ENCODE data around the gene SEBOX.

Gene SEBOX

GRCh38 chr17:28370744-28371103 lies 5.7 kb upstream of the SEBOX start:
- no peaks in the 10 kb centered on the region for H3K27me3 ChIP-seq (ENCODE audit: insufficient read depth, low read length, poor library complexity, severe bottlenecking)
- no peaks in the 10 kb centered on the region for H3K9me3 ChIP-seq (ENCODE audit: insufficient read depth, low read depth, low read length)
- TF ChIP-seq CTCF (conservative IDR thresholded peaks at IDR 0.05; ENCODE audit: low read length) (no peak), EZH2phosphoT487 (IDR thresholded peaks at IDR 0.05; ENCODE audit: borderline replicate concordance) (no peak)
- no peak overlapping the region for H3K9ac ChIP-seq (ENCODE audit: low read depth, low read length, poor library complexity, severe bottlenecking)
- no peaks in the 10 kb centered on the region for H3K79me2 ChIP-seq (ENCODE audit: insufficient read depth, low read length)
- no peaks in the 10 kb centered on the region for H3K36me3 ChIP-seq (ENCODE audit: insufficient read depth, low read length)
- no peaks in the 10 kb centered on the region for H4K20me1 ChIP-seq (ENCODE audit: insufficient read depth, low read length, poor library complexity, severe bottlenecking)
- no peaks in the 10 kb centered on the region for H3K4me1 ChIP-seq (ENCODE audit: insufficient read depth, low read length, poor library complexity, severe bottlenecking)
- H3K4me3 ChIP-seq (ENCODE audit: low read length, poor library complexity, severe bottlenecking) = peak overlapping the region; percentile 26
- H2AFZ ChIP-seq (ENCODE audit: low read length) = no peak overlapping the region; the same call in 1 of the 2 replicates
- H3K9me2 ChIP-seq (replicated peaks; ENCODE audit: low read depth, low read length) = no peaks in the 10 kb centered on the region
- H3F3A ChIP-seq (ENCODE audit: low read depth) = 0 out of 2 replicates have a peak, but pooled peaks cover 2% of the 10 kb centered on the region
- peak overlapping the region; percentile 29 for H3K4me2 ChIP-seq (ENCODE audit: low read depth, low read length, poor library complexity, severe bottlenecking)

GRCh38 chr17:28370035-28370743 lies 5.2 kb upstream of the SEBOX start, which contains the start of gene VTN:
Gene VTN, minus strand, starts transcription at chr17:28370307. Its CDS starts 104 bp downstream, at chr17:28370203.
- H3K9me2 ChIP-seq (replicated peaks; ENCODE audit: low read depth, low read length) = no peaks in the 10 kb centered on the region
- no peaks in the 10 kb centered on the region for H3K4me1 ChIP-seq (ENCODE audit: insufficient read depth, low read length, poor library complexity, severe bottlenecking)
- TF ChIP-seq EZH2phosphoT487 (IDR thresholded peaks at IDR 0.05; ENCODE audit: borderline replicate concordance) (no peak), CTCF (conservative IDR thresholded peaks at IDR 0.05; ENCODE audit: low read length) (no peak)

GRCh38 chr17:28369684-28370034 lies 4.7 kb upstream of the SEBOX start:
- Histone ChIP-seq H3K4me3 (ENCODE audit: low read length, poor library complexity, severe bottlenecking) (no peak overlapping the region), H3K9ac (ENCODE audit: low read depth, low read length, poor library complexity, severe bottlenecking) (no peak overlapping the region), H3K9me3 (ENCODE audit: insufficient read depth, low read depth, low read length) (no peaks in the 10 kb centered on the region), H3K4me2 (ENCODE audit: low read depth, low read length, poor library complexity, severe bottlenecking) (no peak overlapping the region), H4K20me1 (ENCODE audit: insufficient read depth, low read length, poor library complexity, severe bottlenecking) (no peaks in the 10 kb centered on the region), H3K79me2 (ENCODE audit: insufficient read depth, low read length) (no peaks in the 10 kb centered on the region), H3K4me1 (ENCODE audit: insufficient read depth, low read length, poor library complexity, severe bottlenecking) (no peaks in the 10 kb centered on the region), H3K36me3 (ENCODE audit: insufficient read depth, low read length) (no peaks in the 10 kb centered on the region), H3F3A (ENCODE audit: low read depth) (0 out of 2 replicates have a peak, but pooled peaks cover 2% of the 10 kb centered on the region), H2AFZ (ENCODE audit: low read length) (no peak overlapping the region), H3K9me2 (replicated peaks; ENCODE audit: low read depth, low read length) (no peaks in the 10 kb centered on the region), H3K27me3 (ENCODE audit: insufficient read depth, low read length, poor library complexity, severe bottlenecking) (no peaks in the 10 kb centered on the region)
- TF ChIP-seq CTCF (conservative IDR thresholded peaks at IDR 0.05; ENCODE audit: low read length) (no peak; the same call in 1 of the 2 replicates), EZH2phosphoT487 (IDR thresholded peaks at IDR 0.05; ENCODE audit: borderline replicate concordance) (no peak)

More at GRCh38 chr17:28370035-28370743, 5.2 kb upstream of the SEBOX start, which contains the start of gene VTN:
- H3F3A ChIP-seq (ENCODE audit: low read depth) = 0 out of 2 replicates have a peak, but pooled peaks cover 2% of the 10 kb centered on the region
- H4K20me1 ChIP-seq (ENCODE audit: insufficient read depth, low read length, poor library complexity, severe bottlenecking) = no peaks in the 10 kb centered on the region
- no peak within 1 kb of the TSS for H3K9ac ChIP-seq (ENCODE audit: low read depth, low read length, poor library complexity, severe bottlenecking)
- no peak within 1 kb of the TSS; the same call in 1 of the 2 replicates for H2AFZ ChIP-seq (ENCODE audit: low read length)
- H3K4me2 ChIP-seq (ENCODE audit: low read depth, low read length, poor library complexity, severe bottlenecking) = peak within 1 kb of the TSS; percentile 29
- H3K4me3 ChIP-seq (ENCODE audit: low read length, poor library complexity, severe bottlenecking) = peak within 1 kb of the TSS; percentile 26
- no peaks in the 10 kb centered on the region for H3K79me2 ChIP-seq (ENCODE audit: insufficient read depth, low read length)
- H3K36me3 ChIP-seq (ENCODE audit: insufficient read depth, low read length) = no peaks in the 10 kb centered on the region
- H3K9me3 ChIP-seq (ENCODE audit: insufficient read depth, low read depth, low read length) = no peaks in the 10 kb centered on the region
- no peaks in the 10 kb centered on the region for H3K27me3 ChIP-seq (ENCODE audit: insufficient read depth, low read length, poor library complexity, severe bottlenecking)
